Globus pallidus (tissue), 1 donor: ENCODE measurements around the gene USP9X.
"Not testable (repeated sequence)": the region's sequence is repeated elsewhere in the genome, so short reads cannot be mapped to it uniquely, and the experiment has no call there.

ENCODE experiments used
- DNase-seq: peaks from one replicate; pipeline ENCODE4 v3.0.0-alpha.2; 2015; ENCODE audit warnings: low spot score

Gene USP9X

DNA sequence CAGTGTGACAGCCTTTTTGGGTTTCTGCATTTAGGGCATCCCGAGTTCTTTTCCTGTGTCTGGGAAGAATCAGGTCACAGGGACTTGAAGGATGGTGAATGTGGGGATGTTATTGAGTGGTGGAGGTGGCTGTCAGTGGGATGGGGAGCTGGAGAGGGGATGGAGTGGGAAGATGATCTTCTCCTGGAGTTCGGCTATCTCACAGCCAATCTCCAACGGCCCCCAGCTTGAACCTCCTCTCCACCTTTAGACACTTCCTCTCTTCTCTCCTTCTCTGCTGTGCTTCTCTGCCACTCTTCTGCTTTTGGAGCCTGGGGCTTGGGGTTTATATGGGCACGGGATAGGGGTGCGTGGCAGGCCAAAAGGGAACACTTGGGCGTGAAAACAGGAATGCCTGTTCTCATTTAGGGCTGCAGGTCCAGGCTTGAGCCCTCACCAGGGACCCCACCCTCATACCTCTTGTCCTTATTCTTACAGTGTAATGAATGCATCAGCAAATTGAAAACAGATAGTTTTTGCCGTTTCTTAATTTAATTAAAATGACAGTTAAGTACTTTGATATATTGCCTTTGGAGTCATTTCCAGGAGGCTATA lies 37.5 kb downstream of the USP9X start:
- no peak for DNase-seq

DNA sequence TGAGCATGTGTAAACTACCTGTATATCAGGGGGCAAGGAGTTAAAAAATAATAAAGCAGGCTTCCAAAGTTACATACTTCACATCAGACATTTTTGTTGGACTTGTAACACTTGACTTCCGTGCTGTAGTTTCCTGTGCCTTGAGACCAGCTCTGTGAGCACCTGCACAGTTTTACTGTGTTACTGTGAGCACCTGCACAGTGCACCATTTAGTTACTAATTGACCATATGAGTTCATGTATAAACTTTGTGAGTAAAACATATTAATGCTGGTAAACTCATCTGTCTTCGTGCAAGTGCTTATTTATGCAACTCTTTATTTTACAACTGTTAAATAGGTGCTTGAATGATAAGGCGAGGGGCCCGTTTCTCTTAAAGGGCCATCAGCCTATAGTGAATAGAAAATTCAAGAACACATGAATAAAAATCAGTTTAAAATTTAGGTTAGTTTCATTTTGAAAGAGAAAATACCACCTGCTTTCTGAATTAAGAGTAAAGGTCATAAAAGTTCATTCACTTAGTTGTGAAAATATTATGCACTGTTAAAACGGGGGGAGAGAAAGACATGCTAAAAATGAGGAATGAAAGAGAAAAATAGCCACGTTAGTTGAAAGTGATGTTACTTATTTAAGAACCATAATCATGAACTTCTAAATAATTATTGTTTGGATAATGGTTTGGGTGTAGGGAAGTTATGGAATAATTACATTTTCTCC lies 42.4 kb downstream of the USP9X start:
- no peak for DNase-seq

DNA sequence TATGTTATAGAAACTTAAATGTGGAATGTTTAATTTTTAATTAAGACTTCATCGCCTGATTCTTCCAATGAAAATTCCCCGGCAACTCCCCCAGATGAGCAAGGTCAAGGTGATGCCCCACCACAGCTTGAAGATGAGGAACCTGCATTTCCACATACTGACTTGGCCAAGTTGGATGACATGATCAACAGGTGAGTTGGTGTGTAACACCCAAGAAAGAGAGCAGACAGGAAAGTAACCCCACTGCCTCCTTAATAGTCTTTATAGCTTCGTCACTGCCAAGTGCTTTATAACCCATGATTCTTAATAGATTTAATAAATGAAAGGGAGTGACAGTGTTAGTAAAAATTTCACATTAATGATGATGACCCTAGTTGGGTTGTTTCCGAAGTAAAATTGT lies 43.7 kb downstream of the USP9X start:
- DNase-seq, result no peak

DNA sequence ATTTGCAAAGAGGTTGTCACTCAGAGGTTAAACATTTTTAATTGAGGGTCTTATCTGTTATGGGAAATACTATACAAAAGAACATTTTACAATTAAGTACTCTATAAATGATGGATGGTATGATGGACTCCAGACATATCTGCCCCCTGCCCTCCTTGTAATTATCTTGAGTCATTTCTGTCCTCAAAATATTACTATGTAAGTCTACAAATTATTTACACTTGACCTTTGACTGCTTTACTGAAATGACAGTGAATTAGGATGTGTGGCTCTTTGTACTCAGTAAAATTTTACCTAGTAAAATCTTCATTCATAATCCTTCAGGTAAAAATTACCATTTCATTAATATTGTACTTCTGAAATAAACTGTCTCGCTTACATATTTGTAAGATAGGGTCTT lies 46.5 kb downstream of the USP9X start:
- no peak for DNase-seq

DNA sequence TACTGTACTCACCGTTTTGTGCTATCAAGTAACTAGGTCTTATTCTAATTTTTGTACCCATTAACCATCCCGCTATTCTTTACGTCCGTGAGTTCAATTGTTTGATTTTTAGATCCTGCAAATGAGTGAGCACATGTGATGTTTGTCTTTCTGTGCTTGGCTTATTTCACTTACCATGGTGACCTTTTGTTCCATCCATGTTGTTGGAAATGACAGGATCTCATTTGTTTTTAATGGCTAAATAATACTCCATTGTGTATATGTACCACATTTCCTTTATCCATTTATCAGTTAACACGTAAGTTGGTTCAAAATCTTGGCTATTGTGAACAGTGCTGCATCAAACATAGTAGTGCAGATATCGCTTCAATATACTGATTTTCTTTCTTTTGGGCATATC lies 48.3 kb downstream of the USP9X start:
- DNase-seq, result no peak

- DNase-seq, result no peak
Observed at GRCh38 chrX:41137589-41137988, 52.3 kb downstream of the USP9X start.

GRCh38 chrX:41142130-41142910 lies 57.1 kb downstream of the USP9X start:
- no peak for DNase-seq

DNA sequence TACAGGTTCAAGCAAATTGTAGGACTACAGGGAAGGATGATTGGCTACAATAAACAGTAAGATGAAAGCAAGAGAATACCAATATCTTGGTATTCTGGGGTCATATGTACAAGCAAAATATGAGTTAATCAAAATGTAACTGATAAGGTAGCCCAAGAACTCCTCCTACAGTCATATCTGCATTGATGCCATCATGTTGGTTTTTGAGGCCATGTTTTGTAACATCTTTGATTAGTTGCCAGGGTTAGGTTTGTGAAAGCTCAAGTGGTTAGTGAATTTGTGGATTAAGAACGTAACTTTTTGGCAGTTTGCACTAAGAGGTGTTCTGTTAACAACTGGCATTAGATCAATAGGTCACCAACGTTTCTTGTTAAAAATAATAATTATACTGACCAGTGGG lies 59.6 kb downstream of the USP9X start:
- no peak for DNase-seq

GRCh38 chrX:41145920-41146608 lies 60.8 kb downstream of the USP9X start:
- DNase-seq, result no peak

DNA sequence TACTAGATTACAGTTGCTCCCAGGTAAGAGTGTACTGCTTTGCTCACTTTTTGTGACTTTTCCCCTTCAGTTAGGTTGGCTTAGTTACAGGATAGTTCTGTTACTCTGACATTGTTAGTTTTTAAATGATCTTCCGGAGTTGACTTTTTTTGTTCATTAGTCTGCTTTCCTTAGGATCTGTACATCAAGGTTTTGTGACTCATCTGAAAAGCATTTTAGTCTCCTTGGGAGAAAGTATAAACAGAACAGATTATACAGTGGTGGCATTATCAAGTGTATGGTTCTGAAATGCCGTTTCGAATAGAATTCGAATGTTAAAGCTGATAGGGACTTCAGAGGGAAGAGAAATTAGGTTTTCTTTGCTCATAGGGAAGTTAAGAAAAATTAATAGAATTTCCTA lies 63.3 kb downstream of the USP9X start:
- DNase-seq, result no peak

GRCh38 chrX:41150043-41150442 lies 64.8 kb downstream of the USP9X start:
- no peak for DNase-seq

GRCh38 chrX:41151726-41152125 lies 66.5 kb downstream of the USP9X start:
- not testable (repeated sequence) for DNase-seq

DNA sequence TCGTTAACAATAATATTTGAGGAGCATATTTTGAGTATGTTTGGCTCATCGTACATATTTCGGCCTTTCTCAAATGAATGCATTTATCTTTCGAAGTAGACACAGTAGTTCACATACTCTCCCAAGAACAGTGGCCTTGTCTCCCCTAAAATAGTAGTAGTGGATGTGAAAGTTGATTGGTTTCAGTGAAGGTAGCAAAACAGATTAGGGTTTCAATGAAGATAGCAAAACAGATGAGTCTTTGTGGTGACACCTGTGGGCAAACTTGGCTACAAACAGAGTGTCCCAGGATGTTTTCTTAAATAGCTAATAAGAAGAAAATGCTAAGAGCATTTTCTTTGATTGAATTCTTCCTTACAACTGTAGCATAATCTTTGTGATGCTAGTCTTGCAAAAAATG lies 67.0 kb downstream of the USP9X start:
- no peak for DNase-seq

DNA sequence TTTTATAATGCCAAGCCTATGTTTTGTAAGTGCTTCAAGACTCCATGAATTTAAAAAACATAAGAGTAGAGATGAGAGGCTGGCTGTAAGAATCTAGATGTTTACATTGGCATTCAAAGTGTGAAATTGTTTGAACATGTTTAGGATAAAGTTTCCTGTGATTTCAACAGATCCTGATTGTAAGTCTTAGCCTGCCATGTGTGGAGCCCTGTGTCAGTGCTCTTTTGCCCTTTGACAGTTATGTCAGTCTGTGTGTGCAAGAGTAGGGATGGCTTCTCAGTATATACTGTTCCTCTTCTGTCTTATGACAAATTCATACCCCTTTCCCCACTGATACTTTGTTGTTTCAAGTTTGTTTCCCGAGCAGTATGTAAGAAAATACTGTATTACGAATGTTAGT lies 68.2 kb downstream of the USP9X start:
- DNase-seq, result no peak

GRCh38 chrX:41153957-41154356 lies 68.7 kb downstream of the USP9X start:
- DNase-seq, result no peak

- DNase-seq, result no peak
Observed at GRCh38 chrX:41164449-41164848, 79.2 kb downstream of the USP9X start.

- DNase-seq, result no peak
Observed at GRCh38 chrX:41167888-41168287, 82.6 kb downstream of the USP9X start.

DNA sequence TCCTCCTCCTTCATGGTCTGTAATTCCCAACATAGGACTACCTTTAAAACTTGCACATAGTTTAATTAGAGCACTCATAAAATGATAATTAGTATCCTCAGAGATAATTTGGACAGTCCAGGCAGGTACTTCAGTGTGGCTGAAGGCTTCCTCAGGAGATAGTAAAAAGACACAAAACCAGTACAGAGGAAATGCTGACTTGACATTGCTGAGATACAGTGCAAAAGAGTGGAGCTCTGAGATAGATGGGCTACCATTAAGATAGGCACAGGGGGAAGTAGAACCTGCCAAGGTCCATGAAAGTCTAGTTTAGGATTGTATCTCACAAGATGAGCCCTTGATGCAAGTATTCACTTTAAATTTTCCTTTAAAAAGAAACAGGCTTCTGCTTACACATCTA lies 91.0 kb downstream of the USP9X start:
- no peak for DNase-seq

GRCh38 chrX:41177297-41177696 lies 92.1 kb downstream of the USP9X start:
- DNase-seq, result no peak

- DNase-seq, result no peak
Observed at GRCh38 chrX:41178201-41178600, 93.0 kb downstream of the USP9X start.

DNA sequence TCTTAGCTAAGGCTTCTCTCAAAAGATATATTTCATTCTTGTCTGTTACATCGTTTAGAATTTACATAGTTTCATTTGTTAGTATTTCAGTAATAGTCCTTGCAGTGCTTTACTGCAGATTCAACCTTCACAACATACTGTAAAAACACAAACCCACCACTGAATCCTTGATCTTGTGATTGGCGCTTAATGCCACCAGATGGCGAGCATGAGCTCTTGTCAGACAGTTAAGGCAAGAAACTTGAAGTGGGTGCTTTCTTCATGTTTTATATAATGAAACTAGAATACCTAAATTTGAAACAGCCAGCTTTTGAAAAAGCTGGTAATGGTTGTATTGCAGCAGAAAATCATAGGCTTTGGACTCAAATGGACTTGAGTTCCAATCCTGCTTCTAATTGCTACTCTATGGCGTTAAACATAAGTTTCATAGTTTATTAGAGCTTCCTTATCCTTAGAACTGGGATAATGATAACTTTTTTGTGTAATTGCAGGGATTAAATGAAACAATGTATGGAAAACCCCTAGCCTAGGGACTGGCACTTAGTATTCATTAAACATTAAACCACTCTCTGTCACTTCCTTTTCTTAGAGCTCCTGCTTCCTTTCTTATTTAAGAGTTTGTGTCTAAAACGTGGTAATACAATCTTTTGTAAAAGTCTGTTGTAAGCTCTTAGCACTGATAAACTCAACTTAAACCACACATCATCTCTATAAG lies 95.1 kb downstream of the USP9X start:
- DNase-seq, result peak; percentile 27

DNA sequence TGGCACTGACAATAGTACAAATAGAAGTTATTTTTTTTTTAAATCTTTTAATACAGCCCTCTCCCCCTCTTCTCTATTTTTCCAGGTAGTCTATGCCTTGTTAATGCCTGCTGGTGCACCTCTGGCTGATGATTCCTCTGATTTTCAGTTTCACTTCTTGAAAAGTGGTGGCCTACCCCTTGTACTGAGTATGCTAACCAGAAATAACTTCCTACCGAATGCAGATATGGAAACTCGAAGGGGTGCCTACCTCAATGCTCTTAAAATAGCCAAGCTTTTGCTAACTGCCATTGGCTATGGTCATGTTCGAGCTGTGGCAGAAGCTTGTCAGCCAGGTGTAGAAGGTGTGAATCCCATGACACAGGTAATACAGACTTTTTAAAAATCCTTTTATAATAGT lies 99.1 kb downstream of the USP9X start:
- DNase-seq, result no peak
